Activated effector memory CD4-positive, alpha-beta T cell treated with Interleukin-2 at 50 U/mL for 16 hours (primary cell): Measurements from ENCODE around the gene TMIGD1.

ENCODE experiments used
- DNase-seq: peaks from one replicate; pipeline ENCODE4 v3.0.0-alpha.2; 2020

Gene TMIGD1

GRCh38 chr17:30275911-30276310 lies 57.9 kb downstream of the TMIGD1 start:
- DNase-seq: no peak

GRCh38 chr17:30274887-30275286 lies 59.0 kb downstream of the TMIGD1 start:
- no peak for DNase-seq

GRCh38 chr17:30273373-30273772 lies 60.5 kb downstream of the TMIGD1 start:
- no peak for DNase-seq

GRCh38 chr17:30271102-30271501 lies 62.8 kb downstream of the TMIGD1 start:
- no peak for DNase-seq

- no peak for DNase-seq
Measured at GRCh38 chr17:30267625-30268024, 66.2 kb downstream of the TMIGD1 start.
